C4-2B (cell line): ENCODE data around the gene SLCO3A1.

Experiments used
- ZFX ChIP-seq: fragments of 450-650 bp; IDR thresholded peaks from 2 replicates; pipeline ENCODE4 v1.6.1; 2017
- TF ChIP-seq, protein P1 (sequence below): fragments of 450-650 bp; conservative IDR thresholded peaks from 2 replicates; pipeline ENCODE4 v1.5.1; 2017; ENCODE audit warnings: mild to moderate bottlenecking

DNA sequence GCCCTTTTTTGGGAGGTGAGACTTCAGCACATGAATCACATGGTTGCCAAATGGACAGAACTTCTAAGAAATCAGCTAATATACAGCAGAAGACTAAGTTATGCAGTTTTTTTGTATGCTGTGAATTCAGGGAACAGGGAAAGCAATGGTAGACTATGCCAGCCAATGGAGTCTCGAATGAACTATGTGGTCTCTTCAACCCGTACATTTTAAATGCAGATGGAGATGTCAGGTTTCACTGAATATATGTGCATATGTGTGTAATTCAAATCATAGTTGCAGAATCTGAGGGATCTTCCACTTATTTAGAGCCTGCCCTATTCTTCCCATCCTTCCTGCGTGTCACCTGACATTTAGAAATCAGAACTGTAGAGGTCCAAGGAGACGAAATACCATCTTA is 187.9 kb downstream of the SLCO3A1 start:
- TF ChIP-seq, protein P1, sequence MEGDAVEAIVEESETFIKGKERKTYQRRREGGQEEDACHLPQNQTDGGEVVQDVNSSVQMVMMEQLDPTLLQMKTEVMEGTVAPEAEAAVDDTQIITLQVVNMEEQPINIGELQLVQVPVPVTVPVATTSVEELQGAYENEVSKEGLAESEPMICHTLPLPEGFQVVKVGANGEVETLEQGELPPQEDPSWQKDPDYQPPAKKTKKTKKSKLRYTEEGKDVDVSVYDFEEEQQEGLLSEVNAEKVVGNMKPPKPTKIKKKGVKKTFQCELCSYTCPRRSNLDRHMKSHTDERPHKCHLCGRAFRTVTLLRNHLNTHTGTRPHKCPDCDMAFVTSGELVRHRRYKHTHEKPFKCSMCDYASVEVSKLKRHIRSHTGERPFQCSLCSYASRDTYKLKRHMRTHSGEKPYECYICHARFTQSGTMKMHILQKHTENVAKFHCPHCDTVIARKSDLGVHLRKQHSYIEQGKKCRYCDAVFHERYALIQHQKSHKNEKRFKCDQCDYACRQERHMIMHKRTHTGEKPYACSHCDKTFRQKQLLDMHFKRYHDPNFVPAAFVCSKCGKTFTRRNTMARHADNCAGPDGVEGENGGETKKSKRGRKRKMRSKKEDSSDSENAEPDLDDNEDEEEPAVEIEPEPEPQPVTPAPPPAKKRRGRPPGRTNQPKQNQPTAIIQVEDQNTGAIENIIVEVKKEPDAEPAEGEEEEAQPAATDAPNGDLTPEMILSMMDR = no peak
- no peak for TF ChIP-seq ZFX
